Fibroblast of lung (primary cell): ENCODE measurements around the gene MOB1A.
"Not testable (repeated sequence)": the region's sequence is repeated elsewhere in the genome, so short reads cannot be mapped to it uniquely, and the experiment has no call there.

Source experiments
- EZH2 ChIP-seq: IDR thresholded peaks from 2 replicates; pipeline ENCODE4 v1.5.1; 2012; ENCODE audit warnings: low read length, control low read depth, mild to moderate bottlenecking; ENCODE audit errors: missing control alignments
- TF ChIP-seq, protein P1 (sequence below), 2 donors: IDR thresholded peaks in 1 of 2; conservative IDR thresholded peaks in 1 of 2; 1 replicate in 1 of 2; 2 replicates in 1 of 2; pipeline ENCODE4 v1.5.1; 2011 to 2012; ENCODE audit warnings: low read length in 2 of 2, control low read depth in 1 of 2, inconsistent platforms in 1 of 2, low read depth in 1 of 2, mild to moderate bottlenecking in 1 of 2

DNA sequence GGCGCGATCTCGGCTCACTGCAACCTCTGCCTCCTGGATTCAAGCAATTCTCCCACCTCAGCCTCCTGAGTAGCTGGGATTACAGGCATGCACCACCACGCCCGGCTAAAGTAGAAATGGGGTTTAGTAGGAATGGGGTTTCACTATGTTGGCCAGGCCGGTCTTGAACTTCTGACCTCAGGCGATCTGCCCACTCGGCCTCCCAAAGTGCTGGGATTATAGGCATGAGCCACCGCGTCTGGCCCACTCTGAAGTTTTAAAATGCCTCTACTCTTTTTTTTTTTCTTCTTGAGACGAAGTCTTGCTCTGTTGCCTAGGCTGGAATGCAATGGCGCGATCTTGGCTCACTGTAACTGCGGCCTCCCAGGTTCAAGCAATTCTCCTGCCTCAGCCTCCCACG lies 8.0 kb upstream of the MOB1A start:
- TF ChIP-seq, protein P1, sequence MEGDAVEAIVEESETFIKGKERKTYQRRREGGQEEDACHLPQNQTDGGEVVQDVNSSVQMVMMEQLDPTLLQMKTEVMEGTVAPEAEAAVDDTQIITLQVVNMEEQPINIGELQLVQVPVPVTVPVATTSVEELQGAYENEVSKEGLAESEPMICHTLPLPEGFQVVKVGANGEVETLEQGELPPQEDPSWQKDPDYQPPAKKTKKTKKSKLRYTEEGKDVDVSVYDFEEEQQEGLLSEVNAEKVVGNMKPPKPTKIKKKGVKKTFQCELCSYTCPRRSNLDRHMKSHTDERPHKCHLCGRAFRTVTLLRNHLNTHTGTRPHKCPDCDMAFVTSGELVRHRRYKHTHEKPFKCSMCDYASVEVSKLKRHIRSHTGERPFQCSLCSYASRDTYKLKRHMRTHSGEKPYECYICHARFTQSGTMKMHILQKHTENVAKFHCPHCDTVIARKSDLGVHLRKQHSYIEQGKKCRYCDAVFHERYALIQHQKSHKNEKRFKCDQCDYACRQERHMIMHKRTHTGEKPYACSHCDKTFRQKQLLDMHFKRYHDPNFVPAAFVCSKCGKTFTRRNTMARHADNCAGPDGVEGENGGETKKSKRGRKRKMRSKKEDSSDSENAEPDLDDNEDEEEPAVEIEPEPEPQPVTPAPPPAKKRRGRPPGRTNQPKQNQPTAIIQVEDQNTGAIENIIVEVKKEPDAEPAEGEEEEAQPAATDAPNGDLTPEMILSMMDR (conservative IDR thresholded peaks at IDR 0.05 in 1 of 2, IDR thresholded peaks at IDR 0.05 in 1 of 2; ENCODE audit: low read depth in 1 of 2, low read length in 2 of 2): not testable (repeated sequence)
- TF ChIP-seq EZH2: not testable (repeated sequence)
